Fibroblast of skin of right biceps (primary cell): ENCODE measurements around the gene HGFAC.

Experiments
- DNase-seq: peaks from one replicate; pipeline ENCODE4 v3.0.0-alpha.2; 2013

HGFAC gene

GRCh38 chr4:3492741-3493719 is 51.3 kb downstream of the HGFAC start:
- peak; percentile 10 for DNase-seq

- DNase-seq: no peak
Observed at GRCh38 chr4:3493720-3494461, 52.1 kb downstream of the HGFAC start.

GRCh38 chr4:3494462-3494871 is 52.7 kb downstream of the HGFAC start:
- no peak for DNase-seq

GRCh38 chr4:3495204-3495975 is 53.6 kb downstream of the HGFAC start:
- DNase-seq: no peak

- no peak for DNase-seq
Observed at GRCh38 chr4:3496021-3496420, 54.3 kb downstream of the HGFAC start.

GRCh38 chr4:3497095-3497494 is 55.3 kb downstream of the HGFAC start:
- DNase-seq: no peak

GRCh38 chr4:3497523-3498389 is 56.0 kb downstream of the HGFAC start:
- DNase-seq: no peak

- no peak for DNase-seq
Observed at GRCh38 chr4:3498407-3498806, 56.6 kb downstream of the HGFAC start.
